ENCODE results near the gene CADPS. TPM values are rescaled to one million over a fixed set of nuclear protein-coding genes. Genes with fewer than 3 reads are reported as not detected.

CADPS gene
- total RNA-seq, 1 experiment from 2014 or later = 7.0 TPM

GRCh38 chr3:62870321-62870720 is 4.9 kb downstream of the CADPS start:
- no peak for DNase-seq (ENCODE audit: low spot score)
- Mint-ChIP-seq H3K36me3 (no peaks in the 10 kb centered on the region), H3K9me3 (no peaks in the 10 kb centered on the region), H3K27me3 (ENCODE audit: low read depth) (no peaks in the 10 kb centered on the region), H3K4me1 (peaks cover 12% of the 10 kb centered on the region), H3K4me3 (no peak overlapping the region), H3K27ac (no peak overlapping the region)
- CTCF ChIA-PET = interaction anchor here (0.9 to 1.0 kb wide), 2 partner anchors 56 to 204 kb away, joined by 4 read pairs; no protein-coding TSS in a partner anchor
- no peak for ATAC-seq
- POLR2A ChIA-PET = no interaction called here
- TF ChIP-seq MXD4 (CRISPR knock-in tag; IDR thresholded peaks at IDR 0.05; ENCODE audit: borderline replicate concordance) (no peak), FOXP1 (CRISPR knock-in tag; IDR thresholded peaks at IDR 0.05; ENCODE audit: borderline replicate concordance) (no peak), SP1 (CRISPR knock-in tag; conservative IDR thresholded peaks at IDR 0.05) (no peak), CDX4 (CRISPR knock-in tag; IDR thresholded peaks at IDR 0.05; ENCODE audit: borderline replicate concordance) (no peak), HMGA2 (CRISPR knock-in tag; IDR thresholded peaks at IDR 0.05) (no peak), ETV6 (CRISPR knock-in tag; IDR thresholded peaks at IDR 0.05) (no peak), ZBTB43 (CRISPR knock-in tag; IDR thresholded peaks at IDR 0.05) (no peak), ZMAT4 (CRISPR knock-in tag; IDR thresholded peaks at IDR 0.05) (no peak)

GRCh38 chr3:62863648-62864047 is 11.6 kb downstream of the CADPS start:
- TF ChIP-seq ZNF121 (CRISPR knock-in tag; IDR thresholded peaks at IDR 0.05) = no peak
- no peak for TF ChIP-seq ZNF263 (CRISPR knock-in tag; IDR thresholded peaks at IDR 0.05; ENCODE audit: low read depth)
- TF ChIP-seq USF2 (CRISPR knock-in tag; IDR thresholded peaks at IDR 0.05) = no peak
- no peak for TF ChIP-seq TEAD4 (CRISPR knock-in tag; IDR thresholded peaks at IDR 0.05)
- no peak for TF ChIP-seq FOXK1 (CRISPR knock-in tag; IDR thresholded peaks at IDR 0.05)
- Mint-ChIP-seq H3K27me3 (ENCODE audit: low read depth) (no peaks in the 10 kb centered on the region), H3K27ac (no peak overlapping the region), H3K9me3 (no peaks in the 10 kb centered on the region), H3K36me3 (no peaks in the 10 kb centered on the region), H3K4me3 (no peak overlapping the region), H3K4me1 (peaks cover 30% of the 10 kb centered on the region)
- ChIA-PET POLR2A (no interaction called here), CTCF (interaction anchor here (1.9 to 2.4 kb wide), 2 partner anchors 10 to 198 kb away, joined by 8 read pairs; partner anchors contain the start of gene CADPS)
- ATAC-seq (no peak), DNase-seq (ENCODE audit: low spot score) (no peak)

- H3K27ac Mint-ChIP-seq = no peak overlapping the region
- H3K4me1 Mint-ChIP-seq = peaks cover 39% of the 10 kb centered on the region
- ChIA-PET POLR2A (no interaction called here), CTCF (interaction anchor here (0.7 to 2.2 kb wide), 3 partner anchors 14 to 193 kb away, joined by 3 to 8 read pairs (median 5); no protein-coding TSS in a partner anchor)
- no peaks in the 10 kb centered on the region for H3K36me3 Mint-ChIP-seq
- no peaks in the 10 kb centered on the region for H3K9me3 Mint-ChIP-seq
- no peak overlapping the region for H3K4me3 Mint-ChIP-seq
- DNase-seq (ENCODE audit: low spot score) (no peak), ATAC-seq (no peak)
- H3K27me3 Mint-ChIP-seq (ENCODE audit: low read depth) = no peaks in the 10 kb centered on the region
- no peak for TF ChIP-seq STAT6 (CRISPR knock-in tag; conservative IDR thresholded peaks at IDR 0.05; ENCODE audit: low read depth)
- no peak for TF ChIP-seq ERG (CRISPR knock-in tag; IDR thresholded peaks at IDR 0.05)
- TF ChIP-seq ATF3 (CRISPR knock-in tag; conservative IDR thresholded peaks at IDR 0.05) = no peak
- TF ChIP-seq PRRX2 (CRISPR knock-in tag; IDR thresholded peaks at IDR 0.05) = no peak
- no peak for TF ChIP-seq SMAD4 (CRISPR knock-in tag; IDR thresholded peaks at IDR 0.05)
- no peak for TF ChIP-seq ZNF263 (CRISPR knock-in tag; IDR thresholded peaks at IDR 0.05; ENCODE audit: low read depth)
- TF ChIP-seq HMGA2 (CRISPR knock-in tag; IDR thresholded peaks at IDR 0.05) = no peak
- TF ChIP-seq ESRRA (CRISPR knock-in tag; IDR thresholded peaks at IDR 0.05; ENCODE audit: borderline replicate concordance) = no peak
- TF ChIP-seq ZNF281 (CRISPR knock-in tag; IDR thresholded peaks at IDR 0.05) = no peak
Observed at GRCh38 chr3:62859203-62859791, 15.9 kb downstream of the CADPS start.
